GM12874 (cell line): Measurements from ENCODE around the gene STK38.

ENCODE experiments used
- TF ChIP-seq, protein P1 (sequence below): IDR thresholded peaks from 2 replicates; pipeline ENCODE4 v1.5.1; 2011; ENCODE audit warnings: low read depth, mild to moderate bottlenecking, control low read depth, low read length, moderate library complexity; ENCODE audit not compliant: insufficient read depth

The STK38 gene

DNA sequence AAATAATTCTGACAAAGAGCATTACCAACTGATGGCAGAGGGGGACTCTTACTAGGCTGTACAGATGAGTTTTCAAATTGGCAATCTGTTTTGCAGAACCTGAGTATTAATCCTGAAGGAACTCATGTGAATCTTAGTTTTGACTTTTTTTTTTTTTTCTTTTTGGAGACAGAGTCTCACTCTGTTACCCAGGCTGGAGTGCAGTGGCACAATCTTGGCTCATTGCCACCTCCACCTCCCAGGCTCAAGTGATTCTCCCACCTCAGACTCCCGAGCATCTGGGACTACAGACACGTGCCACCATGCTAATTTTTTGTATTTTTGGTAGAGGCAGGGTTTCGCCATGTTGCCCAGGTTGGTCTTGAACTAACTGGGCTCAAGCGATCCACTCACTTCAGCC is 55.2 kb downstream of the STK38 start:
- TF ChIP-seq, protein P1, sequence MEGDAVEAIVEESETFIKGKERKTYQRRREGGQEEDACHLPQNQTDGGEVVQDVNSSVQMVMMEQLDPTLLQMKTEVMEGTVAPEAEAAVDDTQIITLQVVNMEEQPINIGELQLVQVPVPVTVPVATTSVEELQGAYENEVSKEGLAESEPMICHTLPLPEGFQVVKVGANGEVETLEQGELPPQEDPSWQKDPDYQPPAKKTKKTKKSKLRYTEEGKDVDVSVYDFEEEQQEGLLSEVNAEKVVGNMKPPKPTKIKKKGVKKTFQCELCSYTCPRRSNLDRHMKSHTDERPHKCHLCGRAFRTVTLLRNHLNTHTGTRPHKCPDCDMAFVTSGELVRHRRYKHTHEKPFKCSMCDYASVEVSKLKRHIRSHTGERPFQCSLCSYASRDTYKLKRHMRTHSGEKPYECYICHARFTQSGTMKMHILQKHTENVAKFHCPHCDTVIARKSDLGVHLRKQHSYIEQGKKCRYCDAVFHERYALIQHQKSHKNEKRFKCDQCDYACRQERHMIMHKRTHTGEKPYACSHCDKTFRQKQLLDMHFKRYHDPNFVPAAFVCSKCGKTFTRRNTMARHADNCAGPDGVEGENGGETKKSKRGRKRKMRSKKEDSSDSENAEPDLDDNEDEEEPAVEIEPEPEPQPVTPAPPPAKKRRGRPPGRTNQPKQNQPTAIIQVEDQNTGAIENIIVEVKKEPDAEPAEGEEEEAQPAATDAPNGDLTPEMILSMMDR, result no peak

DNA sequence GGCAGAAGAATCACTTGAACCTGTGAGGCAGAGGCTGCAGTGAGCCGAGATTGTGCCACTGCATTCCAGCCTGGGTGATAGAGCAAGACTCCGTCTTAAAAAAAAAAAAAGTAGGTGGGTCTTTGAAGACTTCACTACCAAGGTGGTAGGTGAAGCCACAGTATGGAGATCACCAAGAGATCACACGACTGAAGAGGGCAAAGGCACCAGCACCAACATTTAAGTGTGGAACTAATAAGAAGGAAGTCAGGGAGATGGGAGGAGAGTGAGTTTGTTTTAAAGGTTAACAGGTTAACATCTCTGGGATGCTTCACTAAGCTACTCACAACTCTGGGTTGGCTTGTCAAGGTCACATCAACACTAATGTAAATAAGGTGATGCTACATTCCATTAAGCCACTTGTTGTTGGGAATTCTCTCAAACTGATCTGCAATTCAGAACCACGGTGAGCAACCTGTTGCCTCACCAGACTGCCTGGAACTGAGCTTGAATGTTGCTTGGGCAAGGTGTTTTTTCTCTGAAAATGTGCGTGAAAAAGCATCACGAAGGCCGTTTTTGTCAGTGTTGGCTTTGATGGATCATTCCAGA is 55.8 kb downstream of the STK38 start:
- TF ChIP-seq, protein P1, result no peak

DNA sequence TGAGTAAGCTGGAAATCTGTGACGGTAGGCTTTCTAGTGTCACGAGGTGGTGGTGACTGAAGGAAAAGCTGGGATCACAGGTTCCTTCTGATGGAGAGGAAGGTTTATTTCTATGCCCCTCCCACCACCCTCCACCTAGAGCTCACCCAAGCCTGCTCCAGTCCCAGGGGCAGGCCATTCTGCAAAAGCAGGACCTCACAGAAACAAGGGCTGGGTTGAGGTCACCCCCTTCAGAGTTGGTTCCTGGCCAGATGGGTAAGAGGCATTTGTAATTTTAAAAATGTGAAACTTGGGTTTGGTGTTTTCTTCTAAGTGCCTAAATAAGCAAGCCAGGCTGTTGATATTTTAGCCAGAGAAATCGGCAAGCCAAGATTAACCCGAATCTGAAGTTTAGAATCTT is 57.9 kb downstream of the STK38 start:
- TF ChIP-seq, protein P1, result no peak

DNA sequence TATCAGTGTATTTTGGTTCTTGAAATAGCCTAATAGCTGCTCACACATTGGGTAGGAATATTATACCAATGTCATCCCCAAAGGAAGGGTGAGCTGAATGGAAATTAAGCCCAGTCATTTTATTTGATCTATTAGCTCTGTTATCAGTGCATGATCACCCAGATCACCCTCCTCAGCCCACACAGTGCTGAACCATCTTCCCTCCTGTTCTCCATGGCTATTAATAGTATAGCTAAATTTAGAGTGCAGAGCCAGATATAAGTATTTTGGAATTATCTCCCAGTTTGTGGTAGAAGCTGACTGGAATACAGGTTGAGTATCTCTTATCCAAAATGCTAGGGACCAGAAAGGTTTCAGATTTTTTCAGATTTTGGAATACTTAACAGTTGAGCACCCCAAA is 59.1 kb downstream of the STK38 start:
- TF ChIP-seq, protein P1, result no peak

DNA sequence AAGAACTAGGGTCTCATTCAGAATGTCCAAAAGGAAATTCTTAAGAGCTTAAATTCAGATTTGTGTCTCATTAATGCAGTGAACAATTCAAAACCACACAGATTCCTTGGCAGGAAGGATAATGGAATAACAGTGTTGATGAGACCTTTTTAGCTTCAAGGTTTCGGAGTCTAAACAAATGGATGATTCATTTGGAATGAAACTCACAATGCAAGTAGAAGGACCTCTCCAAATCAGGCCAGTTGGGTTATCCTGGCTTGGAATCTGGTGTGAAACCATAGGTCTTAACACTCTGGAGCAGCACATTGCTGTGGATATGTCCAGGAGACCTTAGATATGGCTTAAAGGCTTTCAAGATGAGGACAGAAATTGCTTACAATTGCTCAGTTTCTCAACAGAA is 59.6 kb downstream of the STK38 start:
- TF ChIP-seq, protein P1, result no peak

DNA sequence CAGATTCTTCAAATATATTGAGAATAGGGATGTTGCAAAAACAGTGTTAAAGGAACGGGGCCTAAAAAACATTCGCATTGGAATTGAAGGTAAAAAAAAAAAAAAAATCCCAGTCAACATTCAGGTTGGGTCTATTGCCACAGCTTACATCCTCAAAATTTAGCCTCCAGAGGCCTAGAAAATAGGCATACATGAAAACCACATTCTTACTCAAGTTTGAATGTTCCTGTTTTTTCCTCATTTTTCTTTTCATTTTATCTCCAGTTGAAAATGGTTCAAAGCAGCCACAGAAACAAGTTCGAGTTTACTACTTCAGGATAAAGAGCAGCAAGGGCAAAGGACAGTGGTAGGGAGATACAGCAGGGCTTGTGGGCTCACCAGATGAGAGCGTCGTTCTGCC is 62.5 kb downstream of the STK38 start:
- TF ChIP-seq, protein P1, result no peak

DNA sequence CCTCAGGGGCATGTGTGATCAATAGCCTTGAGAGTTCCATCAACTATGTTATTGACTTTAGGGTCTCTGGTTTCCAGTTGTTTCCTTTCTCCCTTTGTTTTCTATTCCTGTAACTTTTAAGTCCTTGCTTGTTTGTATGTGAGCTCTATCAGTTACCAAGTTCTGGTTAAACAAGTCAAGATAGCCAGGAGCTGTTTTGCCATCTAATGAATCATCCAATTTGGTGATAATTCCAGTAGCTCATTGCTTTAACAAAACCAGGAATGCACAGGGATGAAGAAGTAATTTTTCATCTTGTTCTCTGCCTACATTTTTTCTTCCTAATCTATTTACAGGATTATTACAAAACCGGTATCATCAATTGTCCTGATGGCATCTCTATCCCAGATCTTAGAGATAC is 68.0 kb downstream of the STK38 start:
- TF ChIP-seq, protein P1, result no peak
